ENCODE data around the gene NSF.
"Not testable (repeated sequence)": the region's sequence is repeated elsewhere in the genome, so short reads cannot be mapped to it uniquely, and the experiment has no call there.

The NSF gene

DNA sequence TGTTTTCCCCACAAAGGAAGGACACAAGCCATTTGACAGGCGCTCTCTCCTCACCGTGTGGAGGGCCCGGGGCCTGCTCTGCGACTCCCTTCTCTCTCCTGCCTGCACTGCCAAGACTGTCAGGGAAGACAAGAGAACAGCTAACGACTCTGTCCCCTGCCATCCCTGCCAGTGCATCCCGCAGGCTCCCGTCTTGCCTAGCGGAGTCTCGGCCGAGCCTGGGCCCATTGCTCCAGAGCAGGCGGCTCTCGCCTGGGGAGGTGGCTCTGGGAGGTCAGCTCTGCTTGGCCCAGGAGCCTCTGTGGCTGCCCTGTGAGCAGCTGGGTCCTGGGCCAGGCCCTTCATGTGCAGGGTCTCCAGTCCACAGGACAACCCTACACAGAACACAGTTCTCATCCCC lies 175.0 kb downstream of the NSF start:
- DNase-seq (ENCODE audit: low read depth): no peak
- no peak overlapping the region for H3K4me3 ChIP-seq (ENCODE audit: low read depth, low read length)
- TF ChIP-seq, protein P1, sequence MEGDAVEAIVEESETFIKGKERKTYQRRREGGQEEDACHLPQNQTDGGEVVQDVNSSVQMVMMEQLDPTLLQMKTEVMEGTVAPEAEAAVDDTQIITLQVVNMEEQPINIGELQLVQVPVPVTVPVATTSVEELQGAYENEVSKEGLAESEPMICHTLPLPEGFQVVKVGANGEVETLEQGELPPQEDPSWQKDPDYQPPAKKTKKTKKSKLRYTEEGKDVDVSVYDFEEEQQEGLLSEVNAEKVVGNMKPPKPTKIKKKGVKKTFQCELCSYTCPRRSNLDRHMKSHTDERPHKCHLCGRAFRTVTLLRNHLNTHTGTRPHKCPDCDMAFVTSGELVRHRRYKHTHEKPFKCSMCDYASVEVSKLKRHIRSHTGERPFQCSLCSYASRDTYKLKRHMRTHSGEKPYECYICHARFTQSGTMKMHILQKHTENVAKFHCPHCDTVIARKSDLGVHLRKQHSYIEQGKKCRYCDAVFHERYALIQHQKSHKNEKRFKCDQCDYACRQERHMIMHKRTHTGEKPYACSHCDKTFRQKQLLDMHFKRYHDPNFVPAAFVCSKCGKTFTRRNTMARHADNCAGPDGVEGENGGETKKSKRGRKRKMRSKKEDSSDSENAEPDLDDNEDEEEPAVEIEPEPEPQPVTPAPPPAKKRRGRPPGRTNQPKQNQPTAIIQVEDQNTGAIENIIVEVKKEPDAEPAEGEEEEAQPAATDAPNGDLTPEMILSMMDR (IDR thresholded peaks at IDR 0.05; ENCODE audit: control insufficient read depth, extremely low read depth, insufficient read depth): no peak

DNA sequence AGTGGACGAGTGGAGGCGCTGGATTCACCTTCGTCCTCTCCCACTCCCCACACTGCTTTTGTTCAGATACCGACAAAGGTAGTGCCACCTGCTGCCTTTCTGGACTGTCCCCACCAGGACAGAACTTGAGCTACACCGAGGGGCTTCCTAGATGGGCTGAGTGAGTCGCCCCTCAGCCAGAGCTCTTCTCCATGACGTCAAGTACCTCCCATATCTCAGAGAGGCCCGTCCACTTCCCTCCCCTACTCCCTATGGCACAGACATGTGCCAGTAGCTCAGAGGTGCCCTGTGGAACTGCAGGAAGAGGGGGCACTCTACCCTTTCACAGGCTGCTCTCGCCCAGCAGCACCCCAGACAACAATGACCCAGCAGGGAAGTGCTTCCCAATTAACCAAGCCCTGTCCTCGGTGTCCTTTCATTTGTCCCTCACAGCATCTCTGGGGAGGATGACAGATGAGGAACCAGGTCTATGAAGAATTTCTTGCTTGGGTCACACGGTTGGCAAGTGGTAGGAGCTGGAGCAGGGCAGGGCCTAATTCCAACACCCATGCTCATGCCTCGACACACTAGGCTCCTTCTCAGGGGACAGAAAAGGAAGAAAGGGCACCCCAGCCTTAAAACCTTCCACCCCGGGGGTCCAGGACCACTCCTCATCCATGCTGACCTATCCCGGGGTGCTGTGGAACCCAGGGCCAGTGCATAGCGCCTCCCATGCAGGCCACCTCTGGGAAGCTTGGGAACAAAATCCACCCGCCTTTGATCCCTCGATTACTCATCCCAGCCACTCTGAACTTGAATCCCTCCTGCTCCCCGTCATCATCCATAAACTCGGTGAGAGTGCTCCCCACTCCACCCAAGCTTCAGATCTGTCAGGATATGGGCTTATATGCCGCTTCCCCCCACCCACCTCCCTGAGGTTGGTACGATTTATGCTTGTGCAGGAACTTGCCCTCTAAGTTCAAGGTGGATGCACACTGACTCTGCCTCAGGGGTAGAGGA lies 176.3 kb downstream of the NSF start:
- TF ChIP-seq, protein P1 (IDR thresholded peaks at IDR 0.05; ENCODE audit: control insufficient read depth, extremely low read depth, insufficient read depth): no peak
- DNase-seq (ENCODE audit: low read depth): no peak
- no peak overlapping the region for H3K4me3 ChIP-seq (ENCODE audit: low read depth, low read length)

DNA sequence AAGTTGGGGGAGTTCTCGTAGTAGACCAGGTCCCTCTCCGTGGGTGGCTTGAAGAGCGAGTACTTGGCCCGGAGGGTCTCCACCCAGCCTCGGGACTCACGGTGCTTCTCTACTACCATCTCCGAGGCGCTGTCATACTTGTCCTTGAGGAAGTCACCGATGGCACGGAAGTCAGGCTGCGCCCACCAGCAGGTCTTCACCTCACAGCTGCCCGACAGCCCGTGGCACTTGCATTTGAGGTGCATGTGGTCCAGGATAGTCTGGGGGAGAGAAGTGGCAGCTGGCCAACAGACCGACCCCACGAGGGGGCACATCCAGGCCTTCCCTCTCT lies 178.0 kb downstream of the NSF start:
- no peak for DNase-seq (ENCODE audit: low read depth)
- TF ChIP-seq, protein P1 (IDR thresholded peaks at IDR 0.05; ENCODE audit: control insufficient read depth, extremely low read depth, insufficient read depth): no peak
- no peak overlapping the region for H3K4me3 ChIP-seq (ENCODE audit: low read depth, low read length)

- not testable (repeated sequence) for DNase-seq (ENCODE audit: low read depth); H3K4me3 ChIP-seq (ENCODE audit: low read depth, low read length)
These were observed 178.4 kb downstream of the NSF start for GRCh38 chr17:46768896-46769295.

DNA sequence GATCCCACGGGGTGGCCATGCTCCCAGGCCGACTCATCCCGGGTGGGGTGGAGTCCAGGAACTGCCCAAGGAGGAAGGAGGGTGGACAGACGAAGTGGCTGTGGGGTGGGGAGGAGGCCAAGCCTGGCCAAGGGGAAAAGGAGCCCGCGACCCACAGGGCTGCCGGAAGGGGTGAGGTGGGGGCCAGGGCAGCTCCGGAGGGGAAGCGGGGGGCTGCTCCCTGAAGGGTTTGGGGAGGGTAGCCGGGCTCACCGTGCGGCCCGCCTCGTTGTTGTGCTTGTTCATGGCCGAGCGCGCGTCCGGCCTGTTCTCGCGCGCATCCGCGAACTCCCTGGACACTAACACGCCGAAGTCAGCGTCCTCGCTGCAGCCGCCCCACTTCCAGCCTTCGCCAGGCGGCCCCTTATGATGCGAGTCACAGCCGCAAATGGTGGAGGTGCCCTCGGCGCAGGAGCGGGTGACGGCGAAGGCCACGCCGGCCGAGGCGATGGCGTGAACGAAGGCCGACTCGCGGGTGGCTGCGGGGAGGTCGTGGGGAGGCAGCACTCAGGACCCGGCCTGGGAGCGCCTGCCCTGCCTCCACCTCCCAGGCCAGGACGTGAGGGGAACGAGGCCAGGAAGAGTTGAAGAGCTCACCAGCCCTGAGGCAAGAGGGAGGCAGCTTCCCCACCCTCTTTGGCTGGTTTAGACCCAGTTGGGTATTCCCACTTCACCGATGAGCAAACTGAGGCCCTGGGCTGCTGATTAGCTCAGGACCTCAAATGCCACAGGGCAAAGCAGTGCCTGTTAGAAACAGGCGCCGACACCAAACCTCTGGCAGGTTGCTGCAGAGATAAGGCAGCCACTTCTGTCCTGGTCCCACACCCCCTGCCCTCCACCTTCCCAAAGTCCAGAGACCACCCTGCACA lies 179.3 kb downstream of the NSF start:
- no peak overlapping the region for H3K4me3 ChIP-seq (ENCODE audit: low read depth, low read length)
- DNase-seq (ENCODE audit: low read depth): no peak
- TF ChIP-seq, protein P1 (IDR thresholded peaks at IDR 0.05; ENCODE audit: control insufficient read depth, extremely low read depth, insufficient read depth): no peak

DNA sequence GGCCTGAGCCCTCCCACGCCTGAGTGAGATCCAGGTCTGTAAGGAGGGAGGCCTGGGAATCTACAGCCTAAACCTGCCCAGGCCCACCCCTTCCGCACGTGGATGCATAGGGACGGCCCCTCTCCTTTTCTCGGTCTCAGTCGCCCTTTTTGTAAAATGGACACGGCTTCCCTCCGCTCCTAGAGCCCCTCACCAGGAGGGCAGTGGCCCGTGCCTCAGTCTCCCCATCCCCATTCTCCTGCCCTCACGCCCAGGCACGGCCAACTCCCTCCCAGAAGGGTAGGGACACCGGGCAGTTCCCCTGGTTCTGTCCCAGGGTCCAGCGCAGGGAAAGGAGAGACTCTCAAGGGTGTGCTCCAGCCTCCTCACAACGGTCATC lies 180.0 kb downstream of the NSF start:
- no peak overlapping the region for H3K4me3 ChIP-seq (ENCODE audit: low read depth, low read length)
- TF ChIP-seq, protein P1 (IDR thresholded peaks at IDR 0.05; ENCODE audit: control insufficient read depth, extremely low read depth, insufficient read depth): no peak
- DNase-seq (ENCODE audit: low read depth): no peak
